K562 (cell line): ENCODE results near the gene TMPRSS9.

Experiments used
- CEBPB ChIP-seq: fragments of 450-650 bp; IDR thresholded peaks from 2 replicates; pipeline ENCODE4 v1.6.1; 2016; ENCODE audit warnings: missing genetic modification characterization, missing compliant biosample characterization
- EP300 ChIP-seq: IDR thresholded peaks from 2 replicates; pipeline ENCODE4 v1.6.1; 2012; ENCODE audit warnings: low read length, improper control_type of control experiment
- GATA2 ChIP-seq: sonication (generic); formaldehyde crosslinking; IDR thresholded peaks from 2 replicates; pipeline ENCODE4 v1.4.0; 2020; ENCODE audit warnings: mild to moderate bottlenecking, missing genetic modification reagents
- MBD2 ChIP-seq: sonication (generic); IDR thresholded peaks from 2 replicates; pipeline ENCODE4 v1.6.1; 2016; ENCODE audit warnings: low read depth, borderline replicate concordance
- PURB ChIP-seq: sonication (generic); formaldehyde crosslinking; IDR thresholded peaks from 2 replicates; pipeline ENCODE4 v1.9.0; 2021; ENCODE audit warnings: low read depth, mild to moderate bottlenecking, missing genetic modification reagents
- YY1 ChIP-seq, 3 experiments: IDR thresholded peaks; 2 replicates each; pipeline ENCODE4 v1.6.1; 2011; ENCODE audit warnings: low read length in 2 of 3, mild to moderate bottlenecking in 2 of 3, moderate library complexity in 2 of 3, borderline replicate concordance in 1 of 3, control low read depth in 1 of 3, low read depth in 1 of 3; ENCODE audit not compliant: insufficient read depth in 3 of 3, insufficient replicate concordance in 2 of 3, control insufficient read depth in 1 of 3, insufficient read length in 1 of 3; ENCODE audit errors: extremely low read depth in 1 of 3

DNA sequence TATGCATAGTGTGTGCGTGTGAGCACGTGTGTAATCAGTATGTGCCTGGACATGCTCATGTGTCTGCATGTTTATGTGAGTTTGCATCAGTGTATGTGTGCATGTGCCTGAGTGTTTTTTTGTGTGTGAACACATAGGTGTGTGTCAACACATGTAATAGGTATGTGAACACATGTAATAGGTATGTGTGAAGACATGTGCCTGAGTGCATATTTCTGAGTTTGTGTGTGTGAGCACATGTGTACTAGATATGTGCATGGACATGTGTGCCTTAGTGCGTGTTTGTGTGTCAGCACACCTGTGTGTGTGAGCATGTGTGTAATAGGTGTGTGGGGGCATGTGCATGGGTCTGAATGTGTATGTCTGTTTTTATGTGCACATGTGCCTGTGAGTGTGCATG, 24.2 kb upstream of the TMPRSS9 start:
- TF ChIP-seq MBD2 (no peak), PURB (no peak), GATA2 (no peak), EP300 (no peak), YY1 (IDR thresholded peaks at IDR 0.05; ENCODE audit: borderline replicate concordance in 1 of 3, control insufficient read depth in 1 of 3, extremely low read depth in 1 of 3, insufficient read depth in 3 of 3, insufficient read length in 1 of 3, insufficient replicate concordance in 2 of 3, low read depth in 1 of 3, low read length in 2 of 3) (no peak), CEBPB (no peak)
